Fibroblast of villous mesenchyme (primary cell): Measurements from ENCODE around the gene MFAP3L. TPM values are rescaled to one million over a fixed set of nuclear protein-coding genes. Genes with fewer than 3 reads are reported as not detected.

Experiments used
- DNase-seq: peaks from one replicate; pipeline ENCODE4 v3.0.0-alpha.2; 2010; ENCODE audit warnings: low read depth
- H3K4me3 ChIP-seq: 2 replicates; pipeline ENCODE4 v1.5.1; 2011; ENCODE audit warnings: low read depth, mild to moderate bottlenecking, low read length
- CTCF ChIP-seq: IDR thresholded peaks from 2 replicates; pipeline ENCODE4 v1.5.1; 2012; ENCODE audit warnings: low read depth, mild to moderate bottlenecking, low read length; ENCODE audit not compliant: insufficient read depth
- total RNA-seq: library from RNA; depleted of rRNA; stranded (reverse); fragments of >200 nt; gene quantifications from 2 replicates; pipeline ENCODE4 v1.2.3, GENCODE V29; 2012

The MFAP3L gene
- total RNA-seq, 1 donor, result 0.86 TPM

DNA sequence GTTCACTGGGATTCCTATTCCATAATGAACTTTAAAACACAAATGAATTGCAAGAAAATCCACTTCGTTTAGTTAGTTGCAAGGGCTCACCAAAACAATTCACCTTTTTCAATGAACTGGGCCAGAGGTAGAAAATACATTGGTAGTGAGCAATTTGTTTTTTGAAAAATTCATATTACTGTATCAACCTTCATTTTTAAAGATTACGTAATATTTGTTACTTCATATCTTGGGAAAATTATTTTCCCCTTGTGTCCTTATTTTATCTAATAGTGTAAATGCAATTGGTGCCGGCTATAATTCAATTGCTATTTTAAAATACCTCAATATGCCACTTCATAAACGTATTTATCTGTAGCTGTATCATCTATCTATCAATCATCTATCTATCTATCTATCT lies 41.5 kb downstream of the MFAP3L start:
- no peak for DNase-seq
- no peak for TF ChIP-seq CTCF

GRCh38 chr4:169984173-169984572 lies 42.0 kb downstream of the MFAP3L start:
- no peak overlapping the region for H3K4me3 ChIP-seq
- TF ChIP-seq CTCF, result no peak
- no peak for DNase-seq

More for the DNA sequence above, 41.5 kb downstream of the MFAP3L start:
- H3K4me3 ChIP-seq, result no peak overlapping the region

- H3K4me3 ChIP-seq, result no peak overlapping the region
- no peak for DNase-seq
- no peak for TF ChIP-seq CTCF
These were observed 49.2 kb downstream of the MFAP3L start for GRCh38 chr4:169976951-169977350.

DNA sequence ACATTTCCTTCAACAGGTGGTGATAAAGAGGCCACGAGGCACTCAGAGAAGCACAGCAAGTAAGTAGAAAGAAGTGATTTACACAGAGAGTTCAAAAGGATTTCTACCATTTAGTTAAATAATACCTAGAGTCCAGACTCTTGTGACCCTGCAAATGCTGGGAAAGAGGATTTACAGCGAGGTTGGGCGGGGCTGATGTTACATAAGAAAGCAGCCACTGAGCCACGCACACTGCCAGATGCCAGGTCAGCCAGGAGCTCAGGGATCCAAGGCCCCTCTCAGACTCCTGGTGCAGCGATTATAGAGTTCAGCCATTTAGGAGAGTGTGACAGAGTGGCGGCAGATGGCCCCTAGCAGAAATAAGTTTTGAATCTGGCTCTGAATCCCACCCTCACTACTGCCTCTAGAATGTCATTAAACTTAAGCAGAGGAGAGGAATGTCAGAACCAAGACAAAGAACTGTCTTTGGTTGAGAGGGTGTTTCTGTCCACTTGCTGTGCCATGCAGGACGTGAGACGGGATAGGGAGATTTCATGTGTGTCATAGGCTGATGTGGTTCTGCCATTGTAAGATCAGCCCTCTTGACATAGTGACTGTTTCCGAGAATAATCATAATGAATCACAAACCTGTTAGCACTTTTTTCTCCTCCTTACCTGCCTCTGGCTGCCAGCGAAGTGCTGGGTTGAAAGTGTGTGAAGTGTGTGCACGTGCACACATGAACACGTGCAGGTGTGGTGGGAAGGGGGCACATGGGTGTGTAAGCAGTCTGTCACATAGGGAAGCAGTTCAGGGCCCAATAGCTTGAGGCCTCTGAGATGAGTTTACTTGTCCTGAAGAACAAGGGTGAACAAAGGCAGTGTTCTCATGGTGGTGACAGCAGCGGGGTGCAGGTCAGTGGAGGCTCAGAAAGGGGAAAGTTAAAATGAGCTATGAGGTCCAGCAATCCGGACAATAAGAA lies 50.1 kb downstream of the MFAP3L start:
- no peak for DNase-seq
- H3K4me3 ChIP-seq, result no peak overlapping the region
- no peak for TF ChIP-seq CTCF

DNA sequence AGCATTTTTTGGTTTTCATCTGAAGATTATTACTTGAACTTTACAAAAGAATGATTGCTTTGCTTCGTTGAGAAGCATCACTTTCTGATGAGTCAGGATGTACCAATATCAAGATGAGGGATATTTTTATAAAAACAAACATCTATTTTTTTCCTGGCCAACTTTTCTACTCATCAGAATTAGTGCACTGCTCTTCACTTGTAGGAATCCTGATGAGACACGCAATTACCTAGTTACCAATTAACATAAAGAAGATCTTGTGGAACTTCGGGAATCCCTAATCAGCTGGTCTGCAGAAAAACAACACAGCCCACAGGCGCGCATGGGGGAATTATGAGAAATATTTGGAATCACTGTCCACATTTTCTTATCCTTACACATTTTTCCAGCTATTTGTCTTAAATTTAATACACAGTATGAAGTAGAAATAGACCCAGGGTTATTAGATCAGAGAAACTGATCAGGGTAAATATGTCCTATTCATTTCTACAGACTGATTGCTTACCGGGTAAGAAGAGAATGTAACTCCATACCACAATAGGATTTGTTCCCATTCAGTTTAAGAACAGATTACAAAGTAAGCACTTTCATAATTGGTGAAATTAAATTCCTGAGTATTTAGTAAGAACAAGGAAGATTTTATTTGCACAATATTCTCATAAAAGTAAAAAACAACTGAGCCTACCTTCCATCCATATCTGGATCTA lies 50.9 kb downstream of the MFAP3L start:
- no peak for DNase-seq
- H3K4me3 ChIP-seq, result no peak overlapping the region
- no peak for TF ChIP-seq CTCF

DNA sequence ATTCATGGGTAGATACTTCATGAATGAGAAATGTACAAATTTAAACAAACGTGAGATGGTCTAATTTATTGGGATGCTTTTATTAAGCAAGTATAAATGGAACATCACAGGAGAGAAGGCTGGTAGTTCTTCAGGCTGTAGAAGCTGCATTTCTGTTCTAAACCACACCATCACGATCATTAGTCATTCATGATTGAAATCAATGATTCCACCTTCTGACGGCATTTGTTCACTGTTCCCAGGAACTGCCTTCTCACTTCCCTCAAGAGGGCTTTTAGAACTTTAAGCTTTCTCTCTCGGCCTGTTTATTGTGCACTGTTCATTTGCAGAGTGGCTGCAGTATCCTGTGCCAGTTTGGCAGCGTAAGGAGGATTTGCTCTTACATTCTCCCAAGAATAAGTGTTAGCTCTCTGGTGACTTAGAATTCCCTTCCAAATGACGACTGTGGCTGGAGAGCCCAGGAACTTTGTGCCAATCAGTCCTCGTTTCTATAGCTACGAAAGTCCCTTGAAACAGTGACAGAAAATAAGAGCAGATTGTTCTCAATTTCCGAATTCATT lies 54.7 kb downstream of the MFAP3L start:
- no peak for TF ChIP-seq CTCF
- no peak for DNase-seq
- no peak overlapping the region for H3K4me3 ChIP-seq
